GM21717 (cell line): ENCODE results near the gene ABHD12B.

Experiments used
- ATAC-seq: cut with Tn5 transposase; IDR thresholded peaks from one replicate; pipeline ENCODE4 v1.9.1; 2021; ENCODE audit warnings: mild to moderate bottlenecking, moderate library complexity; ENCODE audit not compliant: unreplicated experiment

ABHD12B gene

DNA sequence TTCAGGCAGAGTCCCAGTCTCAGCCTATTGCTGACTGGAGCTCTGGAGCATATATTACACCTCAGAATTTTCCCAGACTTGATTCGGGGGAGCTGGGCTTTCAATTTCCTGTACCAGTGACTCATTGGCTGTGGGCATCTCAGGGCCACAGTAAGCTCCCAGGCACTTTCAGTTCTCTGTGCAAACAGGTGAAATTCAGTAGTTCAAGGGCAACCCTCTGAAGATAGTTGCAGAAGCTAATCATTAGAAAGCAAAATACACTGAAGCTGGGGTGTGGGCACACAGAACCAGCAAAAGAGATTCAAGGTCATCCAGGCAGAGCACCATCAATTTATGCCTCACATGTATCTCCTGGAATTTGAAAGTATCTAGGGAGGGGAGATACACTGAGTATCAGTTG is 32.8 kb upstream of the ABHD12B start:
- no peak for ATAC-seq

DNA sequence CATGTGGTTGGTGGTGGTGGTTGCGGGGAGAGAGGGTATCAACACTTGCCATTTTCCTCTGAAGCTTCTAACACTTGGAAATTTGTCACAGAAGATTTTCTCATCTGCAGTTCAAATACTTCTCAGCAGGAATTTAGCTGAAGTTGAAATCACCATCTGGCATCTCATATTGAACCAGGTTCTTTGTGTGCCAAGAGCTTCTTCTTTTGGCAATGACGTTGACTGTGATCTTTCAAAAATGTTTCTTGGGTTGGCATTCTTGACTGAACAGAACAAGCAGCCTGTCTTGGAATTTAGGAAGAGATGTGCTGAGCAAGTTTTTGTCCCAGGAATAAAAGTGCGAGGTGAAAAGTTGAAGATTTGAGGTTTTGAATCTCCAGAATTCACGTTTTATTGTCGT is 32.2 kb upstream of the ABHD12B start:
- no peak for ATAC-seq

DNA sequence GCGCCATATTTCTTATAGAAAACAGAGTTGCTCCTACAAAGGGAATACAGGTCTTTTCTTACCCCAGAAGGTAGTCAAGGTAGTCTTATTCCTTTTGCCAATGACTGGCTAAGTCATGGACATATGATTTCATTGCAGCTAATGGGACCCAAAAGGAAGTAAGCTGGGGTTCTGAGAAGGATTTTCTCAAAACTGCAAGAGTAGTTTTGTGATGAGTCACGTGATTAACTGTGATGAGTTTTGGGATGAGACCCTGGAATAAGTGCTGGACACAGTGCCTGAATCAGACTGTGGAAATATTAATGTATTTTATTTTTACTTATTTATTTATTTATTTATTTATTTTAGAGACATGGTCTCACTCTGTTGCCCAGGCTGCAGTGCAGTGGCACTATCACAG is 27.5 kb upstream of the ABHD12B start:
- ATAC-seq, result no peak

DNA sequence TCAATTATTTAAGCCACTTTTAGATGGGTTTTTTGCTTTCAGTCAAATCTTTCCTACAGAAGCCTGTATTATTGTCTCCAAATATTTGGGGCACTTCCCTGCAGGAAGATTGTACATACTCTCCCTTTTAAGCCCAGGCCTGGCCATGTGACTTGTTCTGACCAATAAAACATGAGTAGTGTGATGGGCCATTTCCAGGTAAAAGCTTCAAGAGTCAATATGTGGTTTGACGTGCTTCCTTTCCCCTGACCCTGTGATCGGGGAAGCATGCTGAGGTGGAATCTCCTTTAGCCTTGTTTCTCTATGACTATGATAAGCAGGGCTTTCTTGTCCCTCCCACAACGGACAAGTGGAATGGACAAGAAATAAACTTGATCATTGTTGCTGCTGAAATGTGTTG is 26.7 kb upstream of the ABHD12B start:
- ATAC-seq, result no peak

- no peak for ATAC-seq
Measured at GRCh38 chr14:50846226-50846880, 25.5 kb upstream of the ABHD12B start.

- ATAC-seq, result no peak
Measured at GRCh38 chr14:50853891-50854290, 18.0 kb upstream of the ABHD12B start.

GRCh38 chr14:50854521-50854920 is 17.3 kb upstream of the ABHD12B start:
- ATAC-seq, result no peak

DNA sequence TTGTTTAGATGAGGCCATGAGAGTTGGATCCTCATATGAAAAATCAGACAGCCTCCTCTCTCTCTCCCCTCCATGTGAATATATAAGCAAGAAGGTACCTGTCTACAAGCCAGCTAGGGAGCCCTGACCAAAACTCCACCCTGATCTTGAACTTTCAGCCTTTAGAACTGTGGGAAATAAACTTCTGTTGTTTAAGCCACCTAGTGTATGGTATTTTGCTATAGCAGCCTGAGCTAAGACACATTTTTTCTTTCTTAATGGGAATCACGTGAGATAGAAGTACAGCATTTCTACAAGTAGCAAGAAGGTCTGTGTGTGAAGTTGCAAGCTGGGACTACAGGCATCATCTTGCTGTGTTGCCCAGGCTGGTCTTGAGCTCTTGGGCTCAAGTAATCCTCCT is 16.3 kb upstream of the ABHD12B start:
- no peak for ATAC-seq

DNA sequence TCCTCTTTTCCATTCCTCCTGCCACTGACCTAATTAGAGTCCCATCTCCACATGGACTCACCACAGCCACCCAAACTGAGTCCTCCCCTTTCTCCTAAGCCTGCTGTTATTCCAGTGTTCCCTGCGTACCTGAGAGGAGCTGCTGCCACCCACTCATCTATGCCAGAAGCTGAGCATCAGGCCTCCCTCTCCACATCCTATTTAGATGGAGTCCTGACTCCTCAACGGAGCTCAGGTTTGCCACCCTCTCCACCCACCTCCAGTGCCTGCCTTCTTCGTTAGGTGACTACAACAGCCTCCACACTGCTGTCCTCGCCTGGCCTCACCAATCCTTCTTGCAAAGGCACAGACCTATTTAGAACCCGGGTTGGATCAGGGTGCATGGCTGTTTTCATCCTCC is 15.2 kb upstream of the ABHD12B start:
- ATAC-seq, result no peak

DNA sequence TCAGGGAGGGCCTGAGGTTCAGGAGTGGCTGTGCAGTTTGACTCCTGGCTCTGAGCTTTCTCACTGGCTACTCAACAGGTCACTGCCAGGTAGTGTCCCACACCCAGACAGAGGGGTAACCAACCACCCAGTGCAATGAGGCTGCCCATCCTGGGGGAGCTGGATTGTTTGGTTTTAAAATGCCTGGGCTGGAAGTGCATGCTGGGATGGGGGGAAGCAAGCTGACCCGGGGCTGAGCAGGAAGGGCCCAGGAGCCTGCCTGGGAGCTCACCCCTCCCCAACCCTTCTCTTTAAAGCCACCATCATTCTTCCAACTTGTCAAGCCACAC is 12.6 kb upstream of the ABHD12B start:
- ATAC-seq, result peak; percentile 22

GRCh38 chr14:50860478-50861086 is 11.3 kb upstream of the ABHD12B start:
- ATAC-seq, result peak; percentile 47

DNA sequence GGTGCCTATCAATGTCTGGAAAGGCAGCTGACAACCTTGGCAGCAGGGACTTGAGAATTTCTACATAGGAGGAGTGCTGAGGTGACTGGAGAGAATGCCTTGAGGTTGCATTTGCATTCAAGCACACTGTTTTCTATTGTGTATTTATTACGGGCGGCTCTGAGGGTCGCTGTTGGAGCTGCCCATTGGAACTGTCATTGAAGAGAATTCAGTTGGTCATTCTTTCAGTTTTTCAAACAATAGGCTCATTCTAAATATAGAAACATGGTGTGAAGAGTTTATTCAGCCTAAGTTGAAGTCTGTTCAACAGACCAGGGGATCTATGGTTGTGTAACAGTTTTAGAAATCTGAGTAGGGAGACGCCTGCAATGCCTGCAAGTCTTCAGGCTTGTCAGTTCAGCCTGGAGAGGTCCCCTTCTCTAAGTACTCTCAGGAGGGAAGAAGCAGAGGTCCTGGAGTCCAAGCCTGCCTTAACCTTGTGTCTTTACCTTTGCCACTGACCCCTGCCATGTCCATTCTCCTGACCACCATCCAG is 9.8 kb upstream of the ABHD12B start:
- ATAC-seq, result no peak

DNA sequence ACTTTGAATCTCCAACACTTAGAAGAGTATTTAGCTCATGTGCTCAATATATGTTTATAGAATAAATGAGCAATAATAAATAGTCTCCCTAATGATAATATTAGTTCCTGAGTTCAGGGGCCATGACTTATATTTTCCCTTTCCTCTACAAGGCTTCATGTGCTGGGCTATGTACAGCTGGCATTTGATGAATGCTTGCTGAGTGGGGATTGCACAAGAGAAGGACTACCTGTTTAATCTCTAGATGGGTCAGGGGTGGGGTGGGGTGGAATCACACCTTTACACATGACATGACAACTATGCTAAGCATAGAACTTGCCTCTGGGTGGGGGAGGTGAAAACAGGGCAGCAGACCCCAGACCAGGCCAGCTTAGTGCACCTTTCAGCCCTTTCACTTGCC is 7.6 kb upstream of the ABHD12B start:
- no peak for ATAC-seq

- ATAC-seq, result no peak
Measured at GRCh38 chr14:50864946-50865345, 6.9 kb upstream of the ABHD12B start.

DNA sequence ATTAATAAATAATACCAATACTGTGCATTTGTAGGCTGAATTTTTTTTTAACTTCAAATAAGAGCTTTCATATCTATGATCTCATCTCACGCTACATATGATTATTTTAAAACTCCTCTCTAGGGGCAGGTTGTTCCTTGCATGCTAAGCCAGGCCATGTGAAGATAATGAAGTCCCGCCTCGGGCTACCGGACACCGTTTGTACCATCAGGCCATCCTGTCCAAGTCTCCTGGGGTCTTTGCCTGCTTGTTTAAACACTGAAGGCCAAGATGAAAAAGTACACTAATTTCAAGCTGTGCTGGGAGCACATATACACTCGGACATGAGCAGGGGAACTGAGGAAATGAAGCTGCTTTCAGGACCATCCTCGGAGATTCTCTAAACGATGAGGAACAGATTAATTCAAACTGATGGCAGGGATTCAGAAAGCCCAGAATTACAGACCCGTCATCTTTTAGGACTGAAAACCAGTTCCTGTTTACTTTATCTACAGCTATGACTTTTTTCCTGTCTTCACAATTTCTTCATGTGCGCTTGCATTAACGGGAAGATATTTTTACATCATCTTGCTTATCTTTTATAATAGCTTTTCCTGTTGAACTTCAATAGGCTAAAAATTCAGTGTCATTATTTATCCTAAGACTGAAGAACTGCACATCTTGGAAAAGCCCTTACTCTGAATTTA is 6.3 kb upstream of the ABHD12B start:
- ATAC-seq, result no peak

- ATAC-seq, result no peak
Measured at GRCh38 chr14:50871228-50871627, 625 bp upstream of the ABHD12B start.

GRCh38 chr14:50874757-50875156 is 2.9 kb downstream of the ABHD12B start:
- no peak for ATAC-seq

- ATAC-seq, result peak; percentile 92
Measured at GRCh38 chr14:50875359-50876070, 3.7 kb downstream of the ABHD12B start.

- no peak for ATAC-seq
Measured at GRCh38 chr14:50882932-50883826, 11.3 kb downstream of the ABHD12B start.

GRCh38 chr14:50883827-50884197 is 12.0 kb downstream of the ABHD12B start:
- ATAC-seq, result no peak

- ATAC-seq, result no peak
Measured at GRCh38 chr14:50887476-50887875, 15.6 kb downstream of the ABHD12B start.
